HepG2 (cell line): ENCODE results near the gene MCC. TPM values are rescaled to one million over a fixed set of nuclear protein-coding genes. Genes with fewer than 3 reads are reported as not detected.
"Not testable (repeated sequence)": the region's sequence is repeated elsewhere in the genome, so short reads cannot be mapped to it uniquely, and the experiment has no call there.

Experiments used
- ATAC-seq: fragments of 200-7000 bp; cut with Tn5 transposase; 3 replicates; pipeline ENCODE4 v1.9.1; 2020; ENCODE audit warnings: mild to moderate bottlenecking, moderate library complexity
- BruUV-seq: library from RNA; stranded (reverse); fragments of 400-500 nt; replicated peaks from 2 replicates; lab custom pipeline; 2021; lab: Mats Ljungman, UMichigan
- CTCF ChIA-PET: fragments of 300-600 bp; formaldehyde crosslinking; extraction: SDS; loops from one replicate; lab custom pipeline; 2021; ENCODE audit warnings: low total read pairs, inconsistent platforms, low intra/inter-chr PET ratio; lab: Yijun Ruan, JAX
- POLR2A ChIA-PET: fragments of 350-600 bp; sonication (Branson Sonifier 250); formaldehyde crosslinking; loops from one replicate; lab custom pipeline; 2020; ENCODE audit warnings: antibody characterized with exemption, inconsistent platforms; lab: Yijun Ruan, JAX
- DNase-seq: peaks from one replicate; pipeline ENCODE4 v3.0.0-alpha.2; 2015; ENCODE audit warnings: low spot score
- FAIRE-seq: peaks from 3 replicates; lab custom pipeline; 2011; peaks lifted over from hg19 to GRCh38; lab: Jason Lieb, UNC
- H2AFZ ChIP-seq: one replicate; pipeline ENCODE4 v1.6.1; 2011; ENCODE audit warnings: low read length, inconsistent platforms
- H3K27ac ChIP-seq: fragments of 300-600 bp; 3 replicates; pipeline ENCODE4 v1.8.0; 2011; ENCODE audit warnings: mixed run types, mild to moderate bottlenecking, mixed read lengths, low read length, inconsistent platforms; ENCODE audit not compliant: insufficient read depth; ENCODE audit errors: extremely low read length
- H3K27me3 ChIP-seq, 2 experiments: fragments of 200-600 bp in 1 of 2; 2 replicates in 1 of 2; 3 replicates in 1 of 2; pipeline versions ENCODE4 v1.6.0 to v1.8.0; 2011; ENCODE audit warnings: low read length in 2 of 2, mild to moderate bottlenecking in 2 of 2, moderate library complexity in 2 of 2, inconsistent platforms in 1 of 2; ENCODE audit not compliant: insufficient read depth in 2 of 2, control insufficient read depth in 1 of 2
- H3K36me3 ChIP-seq, 2 experiments: fragments of 200-600 bp in 1 of 2; replicated peaks in 1 of 2; 2 replicates in 1 of 2; 3 replicates in 1 of 2; pipeline versions ENCODE4 v1.5.1 to v1.8.0; 2011; ENCODE audit warnings: low read length in 2 of 2, inconsistent platforms in 1 of 2; ENCODE audit not compliant: insufficient read depth in 2 of 2, control insufficient read depth in 1 of 2
- H3K4me1 ChIP-seq: 2 replicates; pipeline ENCODE4 v1.5.1; 2012; ENCODE audit warnings: low read length, inconsistent platforms; ENCODE audit not compliant: insufficient read depth
- H3K4me2 ChIP-seq: 2 replicates; pipeline ENCODE4 v1.6.0; 2011; ENCODE audit warnings: low read depth, low read length, inconsistent platforms
- H3K4me3 ChIP-seq, 3 experiments: fragments of 200-600 bp in 1 of 3; sonication (generic), shearing (Covaris generic) in 1 of 3; replicated peaks in 1 of 3; 2 replicates each; pipeline ENCODE4 v1.5.1; 2011 to 2016; ENCODE audit warnings: low read length in 3 of 3, inconsistent platforms in 2 of 3, low read depth in 2 of 3, mild to moderate bottlenecking in 2 of 3, control low read depth in 1 of 3, mixed read lengths in 1 of 3; ENCODE audit not compliant: insufficient read depth in 1 of 3
- H3K79me2 ChIP-seq: one replicate; pipeline ENCODE4 v1.6.1; 2011; ENCODE audit warnings: low read length, inconsistent platforms; ENCODE audit not compliant: insufficient read depth
- H3K9ac ChIP-seq: 2 replicates; pipeline ENCODE4 v1.6.0; 2011; ENCODE audit warnings: mild to moderate bottlenecking, low read depth, low read length, inconsistent platforms; ENCODE audit not compliant: insufficient read depth
- H3K9me3 ChIP-seq: 2 replicates; pipeline ENCODE4 v1.5.1; 2012; ENCODE audit warnings: mild to moderate bottlenecking, low read length
- H4K20me1 ChIP-seq: 2 replicates; pipeline ENCODE4 v1.6.0; 2011; ENCODE audit warnings: inconsistent platforms, mild to moderate bottlenecking, low read length, moderate library complexity; ENCODE audit not compliant: insufficient read depth
- CEBPB ChIP-seq: IDR thresholded peaks from 2 replicates; pipeline ENCODE4 v1.6.1; 2011; ENCODE audit warnings: low read depth, low read length, improper control_type of control experiment, borderline replicate concordance
- JUN ChIP-seq: sonication (generic); formaldehyde crosslinking; IDR thresholded peaks from 2 replicates; pipeline ENCODE4 v1.4.0; 2020; ENCODE audit warnings: mild to moderate bottlenecking, missing genetic modification reagents
- MEF2D ChIP-seq: sonication (generic); formaldehyde crosslinking; IDR thresholded peaks from 2 replicates; pipeline ENCODE4 v1.5.1; 2020; ENCODE audit warnings: mild to moderate bottlenecking, missing genetic modification reagents
- MZF1 ChIP-seq: sonication (generic); formaldehyde crosslinking; IDR thresholded peaks from 2 replicates; pipeline ENCODE4 v1.8.1; 2023; ENCODE audit warnings: mild to moderate bottlenecking, missing genetic modification reagents, borderline replicate concordance
- NFRKB ChIP-seq: fragments of 450-650 bp; IDR thresholded peaks from 2 replicates; pipeline ENCODE4 v1.6.1; 2017
- NONO ChIP-seq, 2 experiments: fragments of 450-650 bp in 1 of 2; sonication (generic) in 1 of 2; formaldehyde crosslinking in 1 of 2; IDR thresholded peaks in 1 of 2; conservative IDR thresholded peaks in 1 of 2; 2 replicates each; pipeline versions ENCODE4 v1.6.1 to v1.8.0; 2017 to 2022; ENCODE audit warnings: mild to moderate bottlenecking in 1 of 2, missing genetic modification reagents in 1 of 2, moderate library complexity in 1 of 2
- ZBTB20 ChIP-seq: sonication (generic); formaldehyde crosslinking; IDR thresholded peaks from 2 replicates; pipeline ENCODE4 v1.8.1; 2023; ENCODE audit warnings: missing genetic modification reagents, low read depth, mild to moderate bottlenecking, borderline replicate concordance
- ZNF207 ChIP-seq: fragments of 450-650 bp; IDR thresholded peaks from 2 replicates; pipeline ENCODE4 v1.6.1; 2016; ENCODE audit warnings: antibody characterized with exemption, borderline replicate concordance
- ZNF652 ChIP-seq: IDR thresholded peaks from 2 replicates; pipeline ENCODE4 v1.6.1; 2016; ENCODE audit warnings: low read depth, borderline replicate concordance
- WGBS: methylation state at CpG from one replicate; pipeline ENCODE4 v1.1.6; 2017; ENCODE audit warnings: low lambda C conversion rate; 5-methylcytosine and 5-hydroxymethylcytosine counted together
- in situ Hi-C: cut with HindIII; loops from 2 replicates; pipeline ENCODE4 v1.10.0; 2017; ENCODE audit warnings: low pct_unique_long_range_greater_than_20kb; ENCODE audit not compliant: extremely low pct_ligation_motif_present
- intact Hi-C: fragments of 100-400 bp; cut with micrococcal nuclease; formaldehyde crosslinking; loops from one replicate; pipeline ENCODE4 v1.10.0; 2022; ENCODE audit not compliant: unreplicated experiment
- polyA plus RNA-seq, 8 experiments: library from polyadenylated mRNA; depleted of rRNA in 3 of 8; stranded (reverse) in 7 of 8; unstranded in 1 of 8; fragments of >200 nt; fragmentation: Illumina TruSeq in 4 of 8; extraction: Trizol in 4 of 8; gene quantifications; 2 replicates each; pipeline versions ENCODE4 v1.2.1 to v1.2.3, GENCODE V29; 2011 to 2016; ENCODE audit warnings: low read depth in 4 of 8, missing spikeins in 1 of 8, mixed read lengths in 1 of 8; ENCODE audit not compliant: insufficient read depth in 1 of 8
- total RNA-seq, 5 experiments: library from RNA; depleted of rRNA; stranded (reverse); fragments of >200 nt; fragmentation: Illumina TruSeq; extraction: Trizol; gene quantifications; 2 replicates each; pipeline ENCODE4 v1.2.3, GENCODE V29; 2016; ENCODE audit warnings: low read depth in 1 of 5
- TF ChIP-seq, protein P1 (sequence below): fragments of 450-650 bp; IDR thresholded peaks from 2 replicates; pipeline ENCODE4 v1.6.1; 2016
- TF ChIP-seq, protein P2 (sequence below): sonication (generic); formaldehyde crosslinking; IDR thresholded peaks from 2 replicates; pipeline ENCODE4 v1.4.0; 2020; ENCODE audit warnings: missing genetic modification reagents

MCC gene
- total and polyA plus RNA-seq, 2 of the 13 experiments (the other 11 are each of a cell fraction or from before 2014, with no cell fraction given), result 0.55 to 2.4 TPM

DNA sequence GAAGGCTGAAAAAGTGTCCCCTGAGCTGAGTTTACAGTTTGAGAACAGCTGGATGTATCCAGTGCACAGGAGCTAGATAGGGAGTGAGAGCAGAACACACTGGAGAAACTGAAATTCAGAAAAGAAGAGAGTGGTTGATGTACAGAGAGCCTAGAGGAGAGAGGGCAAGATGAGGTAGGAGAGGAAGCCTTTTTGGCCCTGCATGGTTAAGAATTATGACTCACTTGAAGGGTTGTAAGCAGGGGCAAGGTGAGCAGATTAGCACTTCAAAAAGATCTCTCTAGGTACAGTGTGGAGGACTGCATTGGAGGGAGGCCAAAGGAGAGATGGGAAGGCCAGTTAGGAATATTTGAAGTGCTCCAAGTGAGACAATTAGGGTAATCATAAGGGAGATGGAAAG is 25.2 kb downstream of the MCC start:
- no peak overlapping the region for H3K4me2 ChIP-seq
- intact Hi-C loops (no loop called here), in situ Hi-C loops (no loop called here)
- no peak overlapping the region for H3K27ac ChIP-seq
- no peak overlapping the region for H3K4me3 ChIP-seq
- no peaks in the 10 kb centered on the region for H3K9me3 ChIP-seq
- TF ChIP-seq NONO (IDR thresholded peaks at IDR 0.05) (no peak), NONO (CRISPR knock-in tag; conservative IDR thresholded peaks at IDR 0.05) (no peak), ZNF207 (no peak), CEBPB (no peak), MZF1 (CRISPR knock-in tag) (no peak), NFRKB (no peak), JUN (CRISPR knock-in tag) (no peak), MEF2D (CRISPR knock-in tag) (no peak), ZBTB20 (CRISPR knock-in tag) (no peak), ZNF652 (CRISPR knock-in tag) (no peak)
- TF ChIP-seq, protein P1, sequence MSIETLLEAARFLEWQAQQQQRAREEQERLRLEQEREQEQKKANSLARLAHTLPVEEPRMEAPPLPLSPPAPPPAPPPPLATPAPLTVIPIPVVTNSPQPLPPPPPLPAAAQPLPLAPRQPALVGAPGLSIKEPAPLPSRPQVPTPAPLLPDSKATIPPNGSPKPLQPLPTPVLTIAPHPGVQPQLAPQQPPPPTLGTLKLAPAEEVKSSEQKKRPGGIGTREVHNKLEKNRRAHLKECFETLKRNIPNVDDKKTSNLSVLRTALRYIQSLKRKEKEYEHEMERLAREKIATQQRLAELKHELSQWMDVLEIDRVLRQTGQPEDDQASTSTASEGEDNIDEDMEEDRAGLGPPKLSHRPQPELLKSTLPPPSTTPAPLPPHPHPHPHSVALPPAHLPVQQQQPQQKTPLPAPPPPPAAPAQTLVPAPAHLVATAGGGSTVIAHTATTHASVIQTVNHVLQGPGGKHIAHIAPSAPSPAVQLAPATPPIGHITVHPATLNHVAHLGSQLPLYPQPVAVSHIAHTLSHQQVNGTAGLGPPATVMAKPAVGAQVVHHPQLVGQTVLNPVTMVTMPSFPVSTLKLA, result no peak
- TF ChIP-seq, protein P2, sequence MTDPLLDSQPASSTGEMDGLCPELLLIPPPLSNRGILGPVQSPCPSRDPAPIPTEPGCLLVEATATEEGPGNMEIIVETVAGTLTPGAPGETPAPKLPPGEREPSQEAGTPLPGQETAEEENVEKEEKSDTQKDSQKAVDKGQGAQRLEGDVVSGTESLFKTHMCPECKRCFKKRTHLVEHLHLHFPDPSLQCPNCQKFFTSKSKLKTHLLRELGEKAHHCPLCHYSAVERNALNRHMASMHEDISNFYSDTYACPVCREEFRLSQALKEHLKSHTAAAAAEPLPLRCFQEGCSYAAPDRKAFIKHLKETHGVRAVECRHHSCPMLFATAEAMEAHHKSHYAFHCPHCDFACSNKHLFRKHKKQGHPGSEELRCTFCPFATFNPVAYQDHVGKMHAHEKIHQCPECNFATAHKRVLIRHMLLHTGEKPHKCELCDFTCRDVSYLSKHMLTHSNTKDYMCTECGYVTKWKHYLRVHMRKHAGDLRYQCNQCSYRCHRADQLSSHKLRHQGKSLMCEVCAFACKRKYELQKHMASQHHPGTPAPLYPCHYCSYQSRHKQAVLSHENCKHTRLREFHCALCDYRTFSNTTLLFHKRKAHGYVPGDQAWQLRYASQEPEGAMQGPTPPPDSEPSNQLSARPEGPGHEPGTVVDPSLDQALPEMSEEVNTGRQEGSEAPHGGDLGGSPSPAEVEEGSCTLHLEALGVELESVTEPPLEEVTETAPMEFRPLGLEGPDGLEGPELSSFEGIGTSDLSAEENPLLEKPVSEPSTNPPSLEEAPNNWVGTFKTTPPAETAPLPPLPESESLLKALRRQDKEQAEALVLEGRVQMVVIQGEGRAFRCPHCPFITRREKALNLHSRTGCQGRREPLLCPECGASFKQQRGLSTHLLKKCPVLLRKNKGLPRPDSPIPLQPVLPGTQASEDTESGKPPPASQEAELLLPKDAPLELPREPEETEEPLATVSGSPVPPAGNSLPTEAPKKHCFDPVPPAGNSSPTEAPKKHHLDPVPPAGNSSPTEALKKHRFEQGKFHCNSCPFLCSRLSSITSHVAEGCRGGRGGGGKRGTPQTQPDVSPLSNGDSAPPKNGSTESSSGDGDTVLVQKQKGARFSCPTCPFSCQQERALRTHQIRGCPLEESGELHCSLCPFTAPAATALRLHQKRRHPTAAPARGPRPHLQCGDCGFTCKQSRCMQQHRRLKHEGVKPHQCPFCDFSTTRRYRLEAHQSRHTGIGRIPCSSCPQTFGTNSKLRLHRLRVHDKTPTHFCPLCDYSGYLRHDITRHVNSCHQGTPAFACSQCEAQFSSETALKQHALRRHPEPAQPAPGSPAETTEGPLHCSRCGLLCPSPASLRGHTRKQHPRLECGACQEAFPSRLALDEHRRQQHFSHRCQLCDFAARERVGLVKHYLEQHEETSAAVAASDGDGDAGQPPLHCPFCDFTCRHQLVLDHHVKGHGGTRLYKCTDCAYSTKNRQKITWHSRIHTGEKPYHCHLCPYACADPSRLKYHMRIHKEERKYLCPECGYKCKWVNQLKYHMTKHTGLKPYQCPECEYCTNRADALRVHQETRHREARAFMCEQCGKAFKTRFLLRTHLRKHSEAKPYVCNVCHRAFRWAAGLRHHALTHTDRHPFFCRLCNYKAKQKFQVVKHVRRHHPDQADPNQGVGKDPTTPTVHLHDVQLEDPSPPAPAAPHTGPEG (CRISPR knock-in tag), result no peak
- TF ChIP-seq, all 625 proteins: peak for 0
- FAIRE-seq, result no peak
- Histone ChIP-seq H4K20me1 (no peaks in the 10 kb centered on the region), H3K36me3 (no peaks in the 10 kb centered on the region), H3K9ac (no peak overlapping the region), H3K27me3 (no peaks in the 10 kb centered on the region; a peak in 1 of 5 replicates), H3K79me2 (no peaks in the 10 kb centered on the region), H3K4me1 (no peaks in the 10 kb centered on the region), H2AFZ (no peak overlapping the region)
- no peak for ATAC-seq
- BruUV-seq, result no TSS peak
- ChIA-PET CTCF (no interaction called here), POLR2A (no interaction called here)
- DNase-seq, result no peak

DNA sequence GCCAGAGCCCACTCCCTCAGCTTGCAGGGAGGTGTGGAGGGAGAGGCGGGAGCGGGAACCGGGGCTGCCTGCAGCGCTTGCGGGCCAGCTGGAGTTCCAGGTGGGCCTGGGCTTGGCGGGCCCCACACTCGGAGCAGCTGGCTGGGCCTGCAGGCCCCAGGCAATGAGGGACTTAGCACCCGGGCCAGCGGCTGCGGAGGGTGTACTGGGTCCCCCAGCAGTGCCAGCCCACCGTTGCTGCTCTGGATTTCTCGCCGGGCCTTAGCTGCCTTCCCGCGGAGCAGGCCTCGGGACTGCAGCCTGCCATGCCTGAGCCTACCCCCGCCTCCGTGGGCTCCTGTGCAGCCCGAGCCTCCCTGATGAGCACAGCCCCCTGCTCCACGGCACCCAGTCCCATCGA is 31.1 kb downstream of the MCC start:
- H3K9me3 ChIP-seq, H2AFZ ChIP-seq, H3K9ac ChIP-seq, ATAC-seq, H4K20me1 ChIP-seq, H3K4me2 ChIP-seq, H3K36me3 ChIP-seq, CTCF ChIA-PET, intact Hi-C loops, H3K27me3 ChIP-seq, H3K27ac ChIP-seq, H3K4me1 ChIP-seq, in situ Hi-C loops, POLR2A ChIA-PET, DNase-seq, BruUV-seq, H3K79me2 ChIP-seq, FAIRE-seq, H3K4me3 ChIP-seq: not testable (repeated sequence)
- WGBS, result 44% methylated on average over 5 of the region's 21 CpGs
